SK-N-SH (cell line): ENCODE measurements around the gene ROBO3. TPM values are rescaled to one million over a fixed set of nuclear protein-coding genes. Genes with fewer than 3 reads are reported as not detected.

Source experiments
- CTCF ChIA-PET: fragments of 300-600, 350-600 bp; formaldehyde crosslinking; extraction: SDS; loops from one replicate; lab custom pipeline; 2021; lab: Yijun Ruan, JAX
- POLR2A ChIA-PET: fragments of 350-600 bp; sonication (Branson Sonifier 250); formaldehyde crosslinking; extraction: SDS; loops from one replicate; lab custom pipeline; 2020; ENCODE audit warnings: antibody characterized with exemption, inconsistent platforms; lab: Yijun Ruan, JAX
- DNase-seq: peaks from one replicate; pipeline ENCODE4 v3.0.0; 2012
- H2AFZ ChIP-seq: fragments of 200-600 bp; sonication (generic); 2 replicates; pipeline ENCODE4 v1.8.1; 2016; ENCODE audit warnings: antibody characterized with exemption, mild to moderate bottlenecking, low read depth
- H3F3A ChIP-seq: fragments of 200-600 bp; sonication (generic); replicated peaks from 2 replicates; pipeline ENCODE3; 2016; ENCODE audit warnings: antibody characterized with exemption, mild to moderate bottlenecking; ENCODE audit not compliant: insufficient read depth
- H3K27ac ChIP-seq, 2 experiments: fragments of 200-500 bp in 1 of 2; fragments of 200-600 bp in 1 of 2; sonication (Bioruptor generic) in 1 of 2; sonication (generic), shearing (Covaris generic) in 1 of 2; 2 replicates each; pipeline versions ENCODE4 v1.5.1 to v1.6.1; 2014 to 2016; ENCODE audit warnings: low read depth in 2 of 2, inconsistent platforms in 1 of 2, low read length in 1 of 2, mild to moderate bottlenecking in 1 of 2, mixed read lengths in 1 of 2
- H3K27me3 ChIP-seq: fragments of 200-600 bp; sonication (generic), shearing (Covaris generic); 2 replicates; pipeline ENCODE4 v1.6.1; 2016; ENCODE audit warnings: mixed run types; ENCODE audit not compliant: insufficient read depth
- H3K36me3 ChIP-seq, 2 experiments: fragments of 200-500 bp in 1 of 2; fragments of 200-600 bp in 1 of 2; sonication (Bioruptor generic) in 1 of 2; sonication (generic) in 1 of 2; replicated peaks in 1 of 2; 2 replicates each; pipeline versions ENCODE3 to v1.5.1; 2014 to 2016; ENCODE audit warnings: low read length in 1 of 2, mild to moderate bottlenecking in 1 of 2; ENCODE audit not compliant: insufficient read depth in 2 of 2, control insufficient read depth in 1 of 2
- H3K4me1 ChIP-seq, 2 experiments: fragments of 200-500 bp in 1 of 2; fragments of 200-600 bp in 1 of 2; sonication (Bioruptor generic) in 1 of 2; sonication (generic), shearing (Covaris generic) in 1 of 2; 2 replicates each; pipeline versions ENCODE4 v1.5.1 to v1.6.1; 2014 to 2016; ENCODE audit warnings: low read depth in 1 of 2, low read length in 1 of 2, mixed run types in 1 of 2; ENCODE audit not compliant: insufficient read depth in 2 of 2, control insufficient read depth in 1 of 2
- H3K4me2 ChIP-seq: fragments of 200-600 bp; sonication (generic), shearing (Covaris generic); 2 replicates; pipeline ENCODE4 v1.6.1; 2017; ENCODE audit warnings: mixed run types
- H3K4me3 ChIP-seq, 2 experiments: fragments of 200-500 bp in 1 of 2; fragments of 200-600 bp in 1 of 2; sonication (Bioruptor generic) in 1 of 2; sonication (generic), shearing (Covaris generic) in 1 of 2; 2 replicates each; pipeline versions ENCODE4 v1.5.1 to v1.8.1; 2014 to 2016; ENCODE audit warnings: low read depth in 2 of 2, inconsistent platforms in 1 of 2, low read length in 1 of 2, mild to moderate bottlenecking in 1 of 2, mixed read lengths in 1 of 2, moderate library complexity in 1 of 2
- H3K79me2 ChIP-seq: fragments of 200-600 bp; sonication (generic); 2 replicates; pipeline ENCODE4 v1.8.1; 2017; ENCODE audit warnings: mild to moderate bottlenecking; ENCODE audit not compliant: insufficient read depth
- H3K9ac ChIP-seq: fragments of 200-600 bp; sonication (generic); 2 replicates; pipeline ENCODE4 v1.6.1; 2017; ENCODE audit warnings: mixed run types
- H3K9me2 ChIP-seq: fragments of 200-600 bp; sonication (generic); 2 replicates; pipeline ENCODE4 v1.6.1; 2017; ENCODE audit warnings: mixed run types
- H3K9me3 ChIP-seq: fragments of 200-600 bp; sonication (generic); 2 replicates; pipeline ENCODE4 v1.6.1; 2017; ENCODE audit warnings: mixed run types, mild to moderate bottlenecking, moderate library complexity
- H4K20me1 ChIP-seq: fragments of 200-600 bp; sonication (generic); 2 replicates; pipeline ENCODE4 v1.6.1; 2017; ENCODE audit warnings: mild to moderate bottlenecking, mixed run types; ENCODE audit not compliant: insufficient read depth
- CHD2 ChIP-seq: fragments of 150-350 bp; IDR thresholded peaks from 2 replicates; pipeline ENCODE4 v1.6.1; 2018; ENCODE audit warnings: low read length; ENCODE audit not compliant: partially characterized antibody
- ELF1 ChIP-seq: IDR thresholded peaks from 2 replicates; pipeline ENCODE4 v1.4.0; 2012
- FOXJ3 ChIP-seq: sonication (generic); formaldehyde crosslinking; IDR thresholded peaks from 2 replicates; pipeline ENCODE4 v1.5.1; 2020; ENCODE audit warnings: mild to moderate bottlenecking, missing genetic modification reagents
- FOXM1 ChIP-seq: IDR thresholded peaks from 2 replicates; pipeline ENCODE4 v1.4.0; 2012; ENCODE audit warnings: low read depth, mild to moderate bottlenecking
- JUND ChIP-seq: IDR thresholded peaks from 2 replicates; pipeline ENCODE4 v1.4.0; 2012
- MEF2A ChIP-seq: IDR thresholded peaks from 2 replicates; pipeline ENCODE4 v1.4.0; 2012; ENCODE audit warnings: low read depth, borderline replicate concordance
- MXI1 ChIP-seq: IDR thresholded peaks from 2 replicates; pipeline ENCODE4 v1.6.1; 2012; ENCODE audit warnings: mild to moderate bottlenecking, low read depth, low read length, improper control_type of control experiment
- NFIC ChIP-seq: IDR thresholded peaks from 2 replicates; pipeline ENCODE4 v1.4.0; 2012; ENCODE audit warnings: borderline replicate concordance
- POLR2AphosphoS5 ChIP-seq: IDR thresholded peaks from 2 replicates; pipeline ENCODE4 v1.6.1; 2012; ENCODE audit warnings: low read depth, low read length
- RAD21 ChIP-seq: IDR thresholded peaks from 2 replicates; pipeline ENCODE4 v1.6.1; 2012; ENCODE audit warnings: mild to moderate bottlenecking, low read length
- RCOR1 ChIP-seq: fragments of 150-350 bp; IDR thresholded peaks from 2 replicates; pipeline ENCODE4 v1.6.1; 2017; ENCODE audit warnings: antibody characterized with exemption, low read length
- RFX5 ChIP-seq: IDR thresholded peaks from 2 replicates; pipeline ENCODE4 v1.6.1; 2012; ENCODE audit warnings: mild to moderate bottlenecking, improper control_type of control experiment, low read length
- RXRA ChIP-seq: IDR thresholded peaks from 2 replicates; pipeline ENCODE4 v1.4.0; 2012; ENCODE audit warnings: low read depth, mild to moderate bottlenecking, borderline replicate concordance
- USF2 ChIP-seq: fragments of 150-350 bp; IDR thresholded peaks from 2 replicates; pipeline ENCODE4 v1.6.1; 2017; ENCODE audit warnings: antibody characterized with exemption, low read length, low read depth, borderline replicate concordance
- WGBS: methylation state at CpG from one replicate; pipeline ENCODE4 v1.1.6; 2017; ENCODE audit warnings: low lambda C conversion rate; 5-methylcytosine and 5-hydroxymethylcytosine counted together
- polyA plus RNA-seq, 3 experiments: library from polyadenylated mRNA; depleted of rRNA; stranded (reverse); fragments of >200 nt; gene quantifications; 2 replicates each; pipeline ENCODE4 v1.2.3, GENCODE V29; 2012
- TF ChIP-seq, protein P1 (sequence below): IDR thresholded peaks from 2 replicates; pipeline ENCODE4 v1.4.0; 2012; ENCODE audit warnings: low read depth, borderline replicate concordance

ROBO3 gene
- polyA plus RNA-seq, 1 of the 3 experiments (the other 2 are of a cell fraction), result 59.8 TPM

DNA sequence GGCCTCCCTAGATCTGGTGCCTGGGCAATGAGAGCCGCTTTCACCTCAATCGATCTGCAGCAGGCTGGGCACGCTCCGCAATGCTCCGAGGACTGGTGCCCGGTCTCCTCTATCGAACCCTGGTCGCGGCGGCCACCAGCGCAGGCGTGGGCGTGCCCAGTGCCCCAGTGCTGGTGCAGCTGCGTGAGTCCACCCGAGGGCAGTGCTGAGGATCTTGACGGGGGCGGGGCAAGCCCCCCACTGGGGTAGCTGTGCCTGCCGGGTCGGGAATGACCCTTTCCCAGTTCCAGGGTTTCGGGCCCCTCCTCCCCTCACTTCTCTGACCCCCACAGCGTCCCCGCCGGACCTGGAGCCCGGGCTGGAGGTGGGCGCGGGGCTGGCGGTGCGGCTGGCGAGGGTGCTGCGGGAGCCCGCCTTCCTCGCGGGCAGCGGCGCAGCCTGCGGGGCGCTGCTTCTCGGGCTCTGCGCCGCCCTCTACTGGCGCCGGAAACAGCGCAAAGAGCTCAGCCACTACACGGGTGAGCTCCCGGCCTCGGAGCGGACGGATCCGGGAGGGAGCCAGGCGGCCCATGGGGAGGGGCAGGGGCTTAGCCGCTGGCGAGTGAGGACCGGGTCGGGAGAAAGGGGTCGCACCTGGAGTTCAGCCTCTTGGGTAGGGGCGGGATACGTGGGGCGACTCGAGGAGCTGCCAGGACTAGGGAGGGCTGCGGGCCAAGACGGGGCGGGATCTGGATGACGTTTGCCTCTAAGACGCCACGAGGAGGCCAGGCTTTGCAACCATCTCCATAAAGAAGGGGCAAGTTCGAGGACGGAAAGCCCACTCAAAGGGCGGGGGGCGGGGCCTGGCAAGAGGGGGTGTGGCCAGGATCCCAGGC lies 10.9 kb downstream of the ROBO3 start (continued):
- TF ChIP-seq CHD2, result peak; percentile 32
- no peak for TF ChIP-seq FOXM1
- TF ChIP-seq JUND, result no peak
- peak; percentile 80 for TF ChIP-seq NFIC
- TF ChIP-seq, protein P1, sequence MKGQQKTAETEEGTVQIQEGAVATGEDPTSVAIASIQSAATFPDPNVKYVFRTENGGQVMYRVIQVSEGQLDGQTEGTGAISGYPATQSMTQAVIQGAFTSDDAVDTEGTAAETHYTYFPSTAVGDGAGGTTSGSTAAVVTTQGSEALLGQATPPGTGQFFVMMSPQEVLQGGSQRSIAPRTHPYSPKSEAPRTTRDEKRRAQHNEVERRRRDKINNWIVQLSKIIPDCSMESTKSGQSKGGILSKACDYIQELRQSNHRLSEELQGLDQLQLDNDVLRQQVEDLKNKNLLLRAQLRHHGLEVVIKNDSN, result no peak
- no peak for TF ChIP-seq RCOR1
- no peak for TF ChIP-seq RXRA
- peak; percentile 32; the same call in 1 of the 2 replicates for TF ChIP-seq RAD21
- TF ChIP-seq MEF2A, result no peak
- no peak; the same call in 1 of the 2 replicates for TF ChIP-seq USF2
- TF ChIP-seq RFX5, result no peak; the same call in 1 of the 2 replicates
- no peak for TF ChIP-seq ELF1
- no peak for TF ChIP-seq FOXJ3 (CRISPR knock-in tag)

GRCh38 chr11:124876818-124877630 lies 11.8 kb downstream of the ROBO3 start:
- peak overlapping the region; percentile 73 to 80 for H3K4me3 ChIP-seq
- H3K4me2 ChIP-seq, result peak overlapping the region; percentile 96
- H3F3A ChIP-seq, result no peaks in the 10 kb centered on the region
- H3K9me2 ChIP-seq, result no peaks in the 10 kb centered on the region
- H3K79me2 ChIP-seq, result no peaks in the 10 kb centered on the region; the same call in 1 of the 2 replicates
- H4K20me1 ChIP-seq, result no peaks in the 10 kb centered on the region
- CTCF ChIA-PET, result interaction anchor here (0.5 to 5.0 kb wide), 36 partner anchors 8 to 538 kb away, joined by 3 to 55 read pairs (median 4); partner anchors contain the start of genes CCDC15, MSANTD2, NRGN and ROBO3
- H2AFZ ChIP-seq, result peak overlapping the region; percentile 89
- POLR2A ChIA-PET, result interaction anchor here (0.6 to 1.4 kb wide), 10 partner anchors 10 to 208 kb away, joined by 3 to 15 read pairs (median 3); partner anchors contain the start of genes CCDC15, SIAE and SPA17
- no peak for DNase-seq
- peak overlapping the region; percentile 45 to 93; a peak in 3 of 4 replicates for H3K27ac ChIP-seq
- 0 out of 2 replicates have a peak, but pooled peaks have one; percentile 5 for TF ChIP-seq POLR2AphosphoS5
- no peak for TF ChIP-seq MXI1
- H3K36me3 ChIP-seq, result no peaks in the 10 kb centered on the region
- H3K4me1 ChIP-seq, result peaks cover 0 to 17% of the 10 kb centered on the region in 2 experiments; a peak in 1 of 4 replicates
- no peaks in the 10 kb centered on the region for H3K27me3 ChIP-seq
- 39% methylated on average over 28 of the region's 30 CpGs for WGBS
- peak overlapping the region; percentile 97 for H3K9ac ChIP-seq
- H3K9me3 ChIP-seq, result no peaks in the 10 kb centered on the region
